Measurements from ENCODE around the gene CFAP53. TPM values are rescaled to one million over a fixed set of nuclear protein-coding genes. Genes with fewer than 3 reads are reported as not detected.

The CFAP53 gene
- polyA plus RNA-seq, 3 donors, result 0.04 to 0.64 TPM; not detected in 1

DNA sequence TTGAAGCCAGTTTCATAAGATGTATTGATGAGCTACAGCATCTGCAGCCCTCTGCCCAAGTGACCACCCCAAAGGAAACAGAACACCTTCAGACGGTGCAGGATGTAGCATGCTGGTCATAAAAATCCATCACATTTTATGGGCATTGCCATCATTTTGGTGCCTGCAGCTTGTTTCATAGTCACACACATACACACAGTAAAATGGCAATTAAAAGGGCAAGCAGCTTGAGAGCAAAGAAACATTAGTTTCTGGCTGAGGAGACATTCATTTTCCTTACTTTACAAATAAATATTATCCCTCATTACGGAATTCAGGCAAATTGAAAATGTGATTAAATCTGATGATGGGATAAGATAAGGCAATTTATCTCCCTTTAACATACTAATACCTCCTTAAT lies 84.7 kb downstream of the CFAP53 start:
- H3K27ac ChIP-seq (ENCODE audit: low read depth, low read length), result no peak overlapping the region
- WGBS, 3 donors, result 57 to 63% (median 61%) methylated on average over 2 of the region's 2 CpGs

- H3K27ac ChIP-seq (ENCODE audit: low read depth, low read length), result no peak overlapping the region
- 85 to 98% (median 86%) methylated on average over 2 of the region's 2 CpGs for WGBS, 3 donors
These were observed 86.8 kb downstream of the CFAP53 start for GRCh38 chr18:50179465-50179864.

DNA sequence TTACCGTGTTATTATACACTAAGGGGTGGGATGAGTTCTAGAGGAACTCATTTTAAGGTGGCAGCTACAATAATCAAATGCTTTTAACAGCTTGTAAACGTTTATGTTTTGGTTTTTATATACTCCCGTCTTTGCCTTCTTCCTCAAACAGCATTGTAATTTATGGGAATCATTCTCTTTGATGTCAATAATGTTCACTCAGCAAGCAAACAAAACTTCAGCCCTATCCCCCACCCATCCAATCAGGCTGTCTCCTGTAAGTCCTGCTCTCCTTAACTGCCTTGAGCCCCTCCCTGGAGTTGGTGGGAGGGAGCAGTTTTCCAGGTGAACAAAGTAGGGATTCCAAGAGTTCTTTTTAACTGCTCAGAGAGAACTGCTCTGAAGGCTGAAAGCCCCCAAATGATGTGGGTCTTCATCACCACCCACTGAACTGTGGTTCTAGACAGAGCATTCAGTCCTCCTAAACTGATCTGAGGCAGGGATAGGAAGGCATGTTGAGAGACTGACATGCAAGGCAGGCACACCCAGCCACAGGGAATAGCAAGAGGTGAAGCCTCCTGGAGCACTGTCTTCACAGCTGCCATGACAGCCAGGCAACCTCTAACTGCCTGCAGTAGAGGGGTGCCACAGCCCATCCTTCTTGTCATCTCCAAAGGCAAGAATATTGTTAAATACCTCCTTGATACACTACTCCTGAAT lies 88.9 kb downstream of the CFAP53 start:
- no peak overlapping the region for H3K27ac ChIP-seq (ENCODE audit: low read depth, low read length)
- 19 to 44% (median 33%) methylated on average over 3 of the region's 3 CpGs for WGBS, 3 donors

Other genes with a start within 250 kb of the CFAP53 start
- 1 to 10 TPM; 1.4 to 8.2 (median 3.3) TPM for gene MYO5B, start 71.3 kb downstream of the CFAP53 start, polyA plus RNA-seq
- 10 to 100 TPM; 25.6 to 39.3 (median 29.6) TPM for gene MBD1, start 15.0 kb upstream of the CFAP53 start, polyA plus RNA-seq
- gene CXXC1, start 21.2 kb upstream of the CFAP53 start, polyA plus RNA-seq, result 10 to 100 TPM; 51.9 to 70.3 (median 53.5) TPM
- under 1 TPM in 2 of 3 donors, not detected in 1; 0.07 to 0.15 TPM for gene SKA1, start 108.6 kb upstream of the CFAP53 start, polyA plus RNA-seq

All from adipose tissue (tissue), 3 donors.